ENCODE data around the gene KLHL36.

The KLHL36 gene

DNA sequence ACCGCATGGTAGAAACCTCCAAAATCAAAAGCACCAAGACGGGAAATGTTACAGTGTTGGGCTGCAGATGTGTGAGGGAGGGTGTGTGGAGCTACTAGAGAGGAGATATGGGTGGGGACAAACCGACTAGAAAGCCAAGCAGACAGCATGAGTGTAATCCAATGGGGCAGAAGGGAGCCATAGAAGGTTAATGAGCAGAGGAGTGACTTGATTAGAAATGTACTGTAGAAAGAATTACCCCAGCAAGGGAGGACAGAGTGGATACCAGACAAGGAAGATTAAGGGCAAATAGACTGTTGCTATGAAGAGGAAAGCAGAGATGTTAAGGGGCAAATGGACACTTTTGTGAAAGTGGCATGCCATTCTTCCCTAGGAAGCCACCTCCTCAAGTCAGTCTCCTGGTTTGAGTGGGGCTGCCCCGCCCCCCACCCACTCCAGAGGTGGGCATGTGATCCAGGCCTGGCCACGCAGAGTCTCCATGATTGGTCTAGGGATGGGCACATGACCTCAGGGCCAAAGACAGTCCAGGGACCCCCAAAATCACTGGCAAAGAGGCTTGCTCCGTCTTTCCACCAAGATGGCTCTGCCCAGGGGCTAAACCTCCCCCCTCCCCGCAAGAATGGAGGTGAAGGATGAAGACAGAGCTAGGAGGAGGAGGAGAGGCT is 34.8 kb upstream of the KLHL36 start:
- no peak for TF ChIP-seq EZH2phosphoT487 (IDR thresholded peaks at IDR 0.05; ENCODE audit: borderline replicate concordance)
- TF ChIP-seq, protein P1, sequence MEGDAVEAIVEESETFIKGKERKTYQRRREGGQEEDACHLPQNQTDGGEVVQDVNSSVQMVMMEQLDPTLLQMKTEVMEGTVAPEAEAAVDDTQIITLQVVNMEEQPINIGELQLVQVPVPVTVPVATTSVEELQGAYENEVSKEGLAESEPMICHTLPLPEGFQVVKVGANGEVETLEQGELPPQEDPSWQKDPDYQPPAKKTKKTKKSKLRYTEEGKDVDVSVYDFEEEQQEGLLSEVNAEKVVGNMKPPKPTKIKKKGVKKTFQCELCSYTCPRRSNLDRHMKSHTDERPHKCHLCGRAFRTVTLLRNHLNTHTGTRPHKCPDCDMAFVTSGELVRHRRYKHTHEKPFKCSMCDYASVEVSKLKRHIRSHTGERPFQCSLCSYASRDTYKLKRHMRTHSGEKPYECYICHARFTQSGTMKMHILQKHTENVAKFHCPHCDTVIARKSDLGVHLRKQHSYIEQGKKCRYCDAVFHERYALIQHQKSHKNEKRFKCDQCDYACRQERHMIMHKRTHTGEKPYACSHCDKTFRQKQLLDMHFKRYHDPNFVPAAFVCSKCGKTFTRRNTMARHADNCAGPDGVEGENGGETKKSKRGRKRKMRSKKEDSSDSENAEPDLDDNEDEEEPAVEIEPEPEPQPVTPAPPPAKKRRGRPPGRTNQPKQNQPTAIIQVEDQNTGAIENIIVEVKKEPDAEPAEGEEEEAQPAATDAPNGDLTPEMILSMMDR (conservative IDR thresholded peaks at IDR 0.05; ENCODE audit: low read length) = no peak
- no peaks in the 10 kb centered on the region for H3K36me3 ChIP-seq (ENCODE audit: insufficient read depth, low read length)
- H3K9me2 ChIP-seq (replicated peaks; ENCODE audit: low read depth, low read length) = no peaks in the 10 kb centered on the region
- no peaks in the 10 kb centered on the region for H3K9me3 ChIP-seq (ENCODE audit: insufficient read depth, low read depth, low read length)
- H3K79me2 ChIP-seq (ENCODE audit: insufficient read depth, low read length) = no peaks in the 10 kb centered on the region
- peaks cover 2% of the 10 kb centered on the region for H3K4me1 ChIP-seq (ENCODE audit: insufficient read depth, low read length, poor library complexity, severe bottlenecking)
- H3K4me3 ChIP-seq (ENCODE audit: low read length, poor library complexity, severe bottlenecking) = no peak overlapping the region
- H4K20me1 ChIP-seq (ENCODE audit: insufficient read depth, low read length, poor library complexity, severe bottlenecking) = no peaks in the 10 kb centered on the region
- no peak overlapping the region for H3K9ac ChIP-seq (ENCODE audit: low read depth, low read length, poor library complexity, severe bottlenecking)
- H3K4me2 ChIP-seq (ENCODE audit: low read depth, low read length, poor library complexity, severe bottlenecking) = no peak overlapping the region
- H2AFZ ChIP-seq (ENCODE audit: low read length) = no peak overlapping the region
- H3F3A ChIP-seq (ENCODE audit: low read depth) = no peaks in the 10 kb centered on the region
- H3K27me3 ChIP-seq (ENCODE audit: insufficient read depth, low read length, poor library complexity, severe bottlenecking) = no peaks in the 10 kb centered on the region

DNA sequence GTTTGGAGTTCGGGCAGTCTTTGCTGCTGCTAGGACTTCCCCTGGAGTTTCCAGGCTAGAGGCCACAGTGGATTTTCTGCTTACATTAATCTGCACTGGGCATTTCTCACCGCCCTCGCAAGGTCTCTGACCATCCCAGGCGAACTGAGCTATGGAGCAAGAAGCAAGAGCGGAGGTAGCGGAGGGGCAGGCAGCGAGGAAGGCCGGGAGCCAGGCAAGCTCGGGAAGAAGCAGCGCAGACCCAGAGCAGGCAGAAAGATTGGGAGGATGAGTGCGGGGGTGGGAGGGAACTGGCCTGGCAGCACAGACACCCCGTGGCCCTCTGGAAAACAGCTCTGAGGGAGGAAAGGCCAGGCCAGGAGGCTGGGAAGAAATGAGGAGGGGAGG is 34.2 kb upstream of the KLHL36 start:
- no peaks in the 10 kb centered on the region for H3K9me3 ChIP-seq (ENCODE audit: insufficient read depth, low read depth, low read length)
- H3K4me1 ChIP-seq (ENCODE audit: insufficient read depth, low read length, poor library complexity, severe bottlenecking) = no peaks in the 10 kb centered on the region
- H2AFZ ChIP-seq (ENCODE audit: low read length) = no peak overlapping the region
- H3K27me3 ChIP-seq (ENCODE audit: insufficient read depth, low read length, poor library complexity, severe bottlenecking) = no peaks in the 10 kb centered on the region
- H3K79me2 ChIP-seq (ENCODE audit: insufficient read depth, low read length) = no peaks in the 10 kb centered on the region
- TF ChIP-seq, protein P1 (conservative IDR thresholded peaks at IDR 0.05; ENCODE audit: low read length) = no peak
- TF ChIP-seq EZH2phosphoT487 (IDR thresholded peaks at IDR 0.05; ENCODE audit: borderline replicate concordance) = no peak
- no peaks in the 10 kb centered on the region for H3K36me3 ChIP-seq (ENCODE audit: insufficient read depth, low read length)
- no peaks in the 10 kb centered on the region for H3K9me2 ChIP-seq (replicated peaks; ENCODE audit: low read depth, low read length)
- H3F3A ChIP-seq (ENCODE audit: low read depth) = no peaks in the 10 kb centered on the region
- no peak overlapping the region for H3K9ac ChIP-seq (ENCODE audit: low read depth, low read length, poor library complexity, severe bottlenecking)
- H3K4me2 ChIP-seq (ENCODE audit: low read depth, low read length, poor library complexity, severe bottlenecking) = no peak overlapping the region
- no peaks in the 10 kb centered on the region for H4K20me1 ChIP-seq (ENCODE audit: insufficient read depth, low read length, poor library complexity, severe bottlenecking)
- H3K4me3 ChIP-seq (ENCODE audit: low read length, poor library complexity, severe bottlenecking) = no peak overlapping the region

DNA sequence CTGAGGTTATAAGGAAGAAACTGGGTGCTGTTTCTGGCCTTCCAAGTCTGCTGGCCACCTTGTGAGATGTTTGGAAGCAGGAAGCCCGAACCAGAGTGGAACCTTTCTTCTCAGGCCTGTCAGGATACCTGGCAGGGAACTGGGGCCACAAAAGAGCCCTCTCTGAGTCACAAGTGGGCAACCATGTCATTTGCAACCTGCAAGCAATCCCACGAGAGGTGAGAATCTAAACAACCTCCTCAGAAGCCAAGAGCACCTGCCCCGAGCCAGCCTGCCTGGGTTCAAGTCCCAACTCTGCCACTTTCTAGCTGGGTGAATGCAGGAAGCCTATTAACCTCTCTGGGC is 33.7 kb upstream of the KLHL36 start:
- no peaks in the 10 kb centered on the region for H3F3A ChIP-seq (ENCODE audit: low read depth)
- no peak overlapping the region for H2AFZ ChIP-seq (ENCODE audit: low read length)
- no peaks in the 10 kb centered on the region for H3K4me1 ChIP-seq (ENCODE audit: insufficient read depth, low read length, poor library complexity, severe bottlenecking)
- no peaks in the 10 kb centered on the region for H3K9me3 ChIP-seq (ENCODE audit: insufficient read depth, low read depth, low read length)
- H3K4me2 ChIP-seq (ENCODE audit: low read depth, low read length, poor library complexity, severe bottlenecking) = no peak overlapping the region
- TF ChIP-seq EZH2phosphoT487 (IDR thresholded peaks at IDR 0.05; ENCODE audit: borderline replicate concordance) = no peak
- TF ChIP-seq, protein P1 (conservative IDR thresholded peaks at IDR 0.05; ENCODE audit: low read length) = no peak
- H4K20me1 ChIP-seq (ENCODE audit: insufficient read depth, low read length, poor library complexity, severe bottlenecking) = no peaks in the 10 kb centered on the region
- H3K9me2 ChIP-seq (replicated peaks; ENCODE audit: low read depth, low read length) = no peaks in the 10 kb centered on the region
- no peaks in the 10 kb centered on the region for H3K27me3 ChIP-seq (ENCODE audit: insufficient read depth, low read length, poor library complexity, severe bottlenecking)
- no peaks in the 10 kb centered on the region for H3K36me3 ChIP-seq (ENCODE audit: insufficient read depth, low read length)
- H3K79me2 ChIP-seq (ENCODE audit: insufficient read depth, low read length) = no peaks in the 10 kb centered on the region
- H3K4me3 ChIP-seq (ENCODE audit: low read length, poor library complexity, severe bottlenecking) = no peak overlapping the region
- no peak overlapping the region for H3K9ac ChIP-seq (ENCODE audit: low read depth, low read length, poor library complexity, severe bottlenecking)

Data from Loucy (cell line).